ENCODE measurements around the gene TSPAN32.
"Not testable (repeated sequence)": the region's sequence is repeated elsewhere in the genome, so short reads cannot be mapped to it uniquely, and the experiment has no call there.

The TSPAN32 gene

DNA sequence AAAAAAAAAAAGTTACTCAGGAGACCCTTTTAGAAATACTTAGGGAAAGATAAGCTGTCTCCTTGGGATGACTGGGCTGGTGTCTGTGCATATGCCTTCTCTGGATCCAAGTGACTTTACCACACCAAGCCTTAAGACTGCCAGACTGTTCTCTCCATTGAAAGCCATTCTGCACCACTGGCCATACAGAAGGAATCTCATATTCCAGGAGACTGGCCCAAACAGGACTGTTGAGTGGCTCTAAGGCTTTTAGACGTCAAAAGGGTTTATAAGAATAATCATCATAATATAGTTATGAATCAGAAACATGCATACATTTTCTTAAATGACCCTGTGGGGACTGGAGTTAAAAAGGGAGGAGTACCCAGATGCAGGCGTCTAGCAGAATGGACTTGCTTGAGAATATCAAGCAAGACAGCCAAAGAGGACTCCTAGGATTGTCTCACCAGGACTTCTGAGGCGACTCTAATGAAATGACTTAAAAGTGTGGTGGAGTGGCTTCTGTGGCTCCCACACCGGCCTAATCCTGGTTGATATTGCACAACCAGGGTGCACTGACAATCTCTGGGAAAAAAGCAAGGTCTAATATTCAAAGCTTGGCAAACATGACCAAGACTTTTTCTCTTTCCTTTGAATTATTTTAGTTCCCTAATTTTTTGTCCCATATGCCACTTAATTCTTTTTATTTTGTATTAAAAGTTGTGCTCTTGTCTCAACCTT is 31.8 kb downstream of the TSPAN32 start:
- DNase-seq (ENCODE audit: low read depth in 2 of 2): not testable (repeated sequence)

DNA sequence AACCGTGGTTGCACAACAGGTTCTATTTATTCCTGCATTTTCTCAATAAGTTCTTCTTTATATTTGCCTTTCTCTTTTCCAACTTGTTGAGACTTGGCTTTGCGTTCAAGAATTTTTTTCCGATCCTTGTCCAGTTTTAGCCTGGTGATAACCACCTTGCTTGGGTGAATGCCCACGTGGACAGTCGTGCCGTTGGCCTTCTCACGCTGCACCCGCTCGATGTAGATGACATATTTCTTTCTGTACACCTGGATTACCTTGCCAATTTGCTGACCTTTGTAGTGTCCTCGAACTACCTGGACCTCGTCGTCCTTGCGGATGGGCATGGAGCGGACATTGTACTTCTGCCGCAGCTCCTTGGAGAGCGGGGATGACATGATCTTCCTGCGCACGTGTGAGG is 33.5 kb downstream of the TSPAN32 start:
- DNase-seq (ENCODE audit: low read depth in 2 of 2): not testable (repeated sequence)

DNA sequence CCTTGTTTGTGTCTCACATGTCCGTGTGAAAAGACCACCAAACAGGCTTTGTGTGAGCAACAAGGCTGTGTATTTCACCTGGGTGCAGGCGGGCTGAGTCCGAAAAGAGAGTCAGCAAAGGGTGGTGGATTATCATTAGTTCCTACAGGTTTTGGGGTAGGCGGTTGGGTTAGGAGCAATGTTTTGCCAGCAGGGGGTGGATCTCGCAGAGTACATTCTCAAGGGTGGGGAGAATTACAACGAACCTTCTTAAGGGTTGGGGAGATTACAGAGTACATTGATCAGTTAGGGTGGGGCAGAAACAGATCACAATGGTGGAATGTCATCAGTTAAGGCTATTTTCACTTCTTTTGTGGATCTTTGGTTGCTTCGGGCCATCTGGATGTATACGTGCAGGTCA is 36.9 kb downstream of the TSPAN32 start:
- not testable (repeated sequence) for DNase-seq (ENCODE audit: low read depth in 2 of 2)

DNA sequence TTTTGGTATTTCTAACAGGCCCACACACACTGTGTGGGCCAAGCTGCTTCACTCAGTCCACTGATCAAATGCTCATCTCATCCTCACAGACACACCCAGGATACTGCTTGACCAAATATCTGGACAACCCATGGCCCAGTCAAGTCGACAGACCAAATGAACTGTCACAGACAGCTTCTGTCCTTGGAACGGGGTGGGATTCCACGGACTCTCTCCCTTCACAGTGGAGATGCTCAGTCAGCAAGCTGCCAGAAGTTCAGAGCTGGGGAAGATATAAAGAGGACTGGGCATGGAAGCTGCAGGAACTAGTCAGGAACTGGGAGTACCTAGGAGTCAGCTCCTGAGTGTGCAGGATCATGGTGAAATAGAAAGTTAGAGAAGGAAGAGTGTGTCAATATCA is 40.7 kb downstream of the TSPAN32 start:
- no peak for DNase-seq (ENCODE audit: low read depth in 2 of 2)

DNA sequence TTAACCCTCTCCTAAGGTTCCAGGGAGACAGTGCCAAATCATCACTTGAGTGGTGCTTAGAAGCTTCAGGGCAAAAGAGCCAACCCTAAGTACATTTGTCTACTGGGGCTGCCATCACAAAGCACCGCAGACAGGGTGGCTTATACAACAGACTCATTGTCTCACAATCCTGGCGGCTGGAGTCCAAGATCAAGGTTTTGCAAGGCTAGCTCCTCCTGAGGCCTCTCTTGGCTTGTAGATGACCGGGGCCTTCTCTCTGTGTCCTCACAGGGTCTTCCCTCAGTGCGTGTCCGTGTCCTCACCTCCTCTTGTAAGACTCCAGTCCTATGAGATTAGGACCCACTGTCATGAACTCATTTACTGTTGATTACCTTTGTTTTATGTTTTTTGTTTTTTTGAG is 41.2 kb downstream of the TSPAN32 start:
- DNase-seq (ENCODE audit: low read depth in 2 of 2): no peak

DNA sequence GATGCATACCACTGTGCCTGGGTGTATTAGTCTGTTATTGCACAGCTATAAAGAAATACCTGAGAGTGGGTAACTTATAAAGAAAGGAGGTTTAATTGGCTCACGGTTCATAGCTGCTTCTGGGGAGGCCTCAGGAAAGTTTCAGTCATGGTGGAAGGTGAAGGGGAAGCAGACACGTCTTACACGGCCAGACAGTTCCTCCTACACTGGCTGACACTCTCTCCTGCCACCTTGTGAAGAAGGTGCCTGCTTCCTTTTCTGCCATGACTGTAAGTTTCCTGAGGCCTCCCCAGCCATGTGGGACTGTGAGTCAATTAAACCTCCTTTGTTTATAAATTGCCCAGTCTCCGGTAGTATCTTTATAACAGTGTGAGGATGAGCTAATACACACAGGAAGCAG is 41.7 kb downstream of the TSPAN32 start:
- DNase-seq (ENCODE audit: low read depth in 2 of 2): no peak

DNA sequence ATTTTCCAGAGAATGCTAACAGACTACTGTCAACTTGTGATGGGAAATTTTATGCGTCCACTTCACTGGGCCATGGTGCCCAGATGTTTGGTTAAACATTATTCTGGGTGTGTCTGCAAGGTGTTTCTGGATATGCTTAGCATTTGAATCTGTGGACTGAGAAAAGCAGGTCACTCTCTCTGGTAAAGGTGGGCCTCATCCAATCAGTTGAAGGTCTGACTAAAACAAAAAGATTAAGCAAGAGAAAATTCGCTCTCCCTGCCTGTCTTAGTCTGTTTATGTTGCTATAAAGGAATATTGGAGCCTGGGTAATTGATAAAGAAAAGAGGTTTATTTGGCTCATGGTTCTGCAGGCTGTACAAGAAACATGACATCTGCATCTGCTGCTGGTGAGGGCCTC is 43.2 kb downstream of the TSPAN32 start:
- DNase-seq (ENCODE audit: low read depth in 2 of 2): no peak

DNA sequence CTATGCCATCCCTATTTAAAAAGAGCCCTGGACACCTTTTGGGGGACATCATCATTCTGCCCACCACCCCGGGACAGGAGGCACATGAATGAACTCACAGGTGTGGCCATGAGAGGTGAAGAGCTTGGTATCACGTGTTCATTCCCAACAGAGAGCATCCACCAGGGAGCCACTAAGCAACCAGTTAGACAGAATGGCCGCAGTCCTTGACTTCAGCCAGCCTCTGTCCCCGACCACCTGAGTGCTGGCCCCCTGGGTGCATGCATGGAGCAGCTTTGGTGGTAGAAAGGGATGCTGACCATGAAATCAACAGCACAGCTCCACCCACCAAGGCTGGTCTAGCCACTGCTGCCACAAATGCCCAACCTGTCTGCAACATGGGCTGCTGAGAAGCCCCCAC is 44.2 kb downstream of the TSPAN32 start:
- no peak for DNase-seq (ENCODE audit: low read depth in 2 of 2)

DNA sequence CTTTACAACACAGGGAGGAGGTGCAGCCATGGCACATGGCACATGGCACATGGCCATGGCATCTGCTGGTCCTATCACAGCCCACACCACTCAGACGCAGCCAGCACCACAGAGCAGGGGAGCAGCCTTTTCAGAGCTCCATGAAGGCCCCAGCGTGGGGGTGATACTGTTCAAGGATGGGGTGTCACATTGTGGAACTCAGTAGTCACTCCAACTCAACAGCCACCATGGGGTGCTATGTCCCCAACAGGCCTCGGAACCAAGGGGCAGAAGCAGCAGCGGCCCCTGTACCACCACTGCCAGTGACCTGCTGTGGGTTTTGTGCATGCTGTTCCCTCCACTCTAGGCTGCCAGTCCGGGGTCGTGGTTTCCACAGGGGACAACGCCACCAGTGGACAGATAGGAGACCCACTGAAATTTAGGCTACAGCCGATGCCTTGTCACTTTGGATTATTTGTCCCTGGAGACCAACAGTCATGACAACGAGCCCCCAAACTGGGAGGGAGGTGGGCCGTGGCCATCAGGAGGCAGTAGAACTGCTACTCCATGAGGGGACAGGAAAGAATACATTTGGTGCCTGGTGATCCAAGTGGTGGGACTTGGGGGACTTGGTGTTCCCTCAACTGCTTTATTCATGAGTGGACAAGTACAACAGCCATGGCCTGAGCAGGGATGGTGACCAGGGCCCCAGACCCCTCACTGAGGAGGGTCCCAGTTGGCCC is 44.9 kb downstream of the TSPAN32 start:
- DNase-seq (ENCODE audit: low read depth in 2 of 2): no peak

DNA sequence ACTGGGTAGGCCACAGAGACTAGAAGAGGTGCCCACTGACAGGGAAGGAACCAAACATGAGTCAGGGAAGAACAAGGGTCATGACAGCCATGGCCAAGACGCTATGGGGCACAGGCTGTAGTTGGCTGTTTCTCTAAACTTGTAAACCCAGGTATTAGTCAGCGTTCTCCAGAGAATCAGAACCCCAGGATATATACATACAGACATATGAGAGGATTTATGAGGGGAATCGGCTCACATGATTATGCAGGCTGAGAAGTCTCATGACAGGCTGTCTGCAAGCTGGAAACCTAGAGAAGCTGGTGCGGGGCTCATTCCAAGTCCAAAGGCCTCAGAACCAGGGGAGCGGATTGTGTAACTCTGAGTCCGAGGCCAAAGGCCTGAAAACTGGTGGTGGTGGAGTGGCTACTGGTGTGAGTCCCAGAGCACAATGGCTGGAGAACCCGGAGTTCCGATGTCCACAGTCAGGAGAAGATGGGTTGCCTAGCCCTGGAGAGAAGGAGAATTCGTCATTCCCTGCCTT is 45.6 kb downstream of the TSPAN32 start:
- no peak for DNase-seq (ENCODE audit: low read depth in 2 of 2)

DNA sequence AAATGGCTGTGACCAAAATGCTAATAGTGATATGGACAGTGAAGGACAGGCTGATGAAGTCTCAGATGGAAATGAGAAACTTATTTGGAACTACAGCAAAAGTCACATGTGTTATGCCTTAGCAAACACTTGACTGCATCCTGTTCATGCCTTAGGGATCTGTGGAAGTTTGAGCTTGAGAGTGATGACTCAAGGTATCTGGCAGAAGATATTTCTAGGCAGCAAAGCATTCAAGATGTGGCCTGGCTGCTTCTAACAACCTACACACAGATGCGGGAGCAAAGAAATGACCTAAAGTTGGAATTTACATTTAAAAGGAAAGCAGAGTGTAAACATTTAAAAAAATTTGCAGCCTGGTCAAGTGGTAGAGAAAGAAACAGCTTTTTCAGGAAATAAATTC is 47.2 kb downstream of the TSPAN32 start:
- DNase-seq (ENCODE audit: low read depth in 2 of 2): no peak

DNA sequence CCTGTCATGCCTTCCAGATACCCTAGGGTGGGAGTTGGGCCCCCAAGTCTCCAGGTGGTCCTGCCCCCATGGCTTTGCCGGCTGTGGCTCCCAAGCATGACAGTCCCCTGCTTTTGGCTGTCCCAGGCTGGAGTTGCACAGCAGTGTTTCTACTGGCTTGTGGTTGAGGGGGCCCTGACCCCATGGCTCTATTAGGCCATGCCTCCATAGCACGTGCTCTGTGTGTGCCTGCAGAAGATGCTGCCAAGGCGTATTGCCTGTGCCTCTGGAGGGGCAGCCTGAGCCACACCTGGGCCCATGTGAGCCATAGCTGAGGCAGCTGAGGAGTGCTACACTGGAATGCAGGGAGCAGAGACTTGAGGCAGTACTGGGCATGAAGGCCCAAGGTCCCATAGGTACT is 49.9 kb downstream of the TSPAN32 start:
- DNase-seq (ENCODE audit: low read depth in 2 of 2): no peak

DNA sequence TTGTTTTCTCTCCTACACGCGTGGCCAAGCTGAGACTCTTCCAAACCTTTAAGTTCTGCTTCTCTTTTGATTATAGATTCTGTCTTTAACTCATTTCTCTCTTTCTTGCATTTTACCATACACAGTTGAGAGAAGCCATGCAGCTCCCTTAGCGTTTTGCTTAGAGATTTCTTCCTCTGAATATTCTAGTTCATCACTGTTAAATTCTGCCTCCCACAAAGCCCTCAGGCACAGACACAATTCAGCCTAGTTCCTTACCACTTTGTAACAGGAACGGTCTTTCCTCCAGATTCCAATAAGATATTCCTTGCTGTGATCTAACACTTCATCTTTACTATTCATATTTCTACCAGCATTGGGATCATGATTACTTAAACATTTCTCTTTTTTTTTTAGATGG is 50.6 kb downstream of the TSPAN32 start:
- no peak for DNase-seq (ENCODE audit: low read depth in 2 of 2)

DNA sequence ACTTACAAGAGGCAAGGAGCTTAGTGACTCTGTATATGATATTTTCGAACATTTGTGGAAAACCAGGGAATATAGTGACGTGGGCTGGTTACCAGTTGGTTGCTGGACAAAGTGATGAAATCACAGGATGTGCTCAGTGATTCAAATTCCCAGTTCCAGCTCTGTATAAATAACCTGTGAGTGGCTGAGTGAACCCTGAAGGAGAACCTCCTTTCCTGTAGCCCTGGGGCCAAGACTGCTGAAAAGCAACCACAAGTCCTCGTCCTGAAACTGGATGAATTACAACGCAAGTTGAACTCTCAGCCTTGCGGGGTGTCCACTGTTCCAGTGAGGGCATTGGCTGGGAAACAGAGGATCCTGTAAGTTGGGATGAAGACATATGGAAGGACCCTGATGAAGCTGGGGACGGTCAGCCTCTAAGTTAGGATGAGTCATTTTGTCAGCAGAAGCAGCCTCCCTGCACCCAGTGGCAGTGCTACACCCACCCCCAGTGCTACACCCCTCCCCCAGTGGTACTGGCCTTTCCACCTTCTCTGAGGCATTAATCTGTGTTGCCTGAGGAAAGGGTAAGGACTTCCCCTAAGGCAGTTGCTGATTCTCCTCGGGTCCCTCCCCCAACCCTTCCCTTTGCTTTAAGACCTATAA is 53.3 kb downstream of the TSPAN32 start:
- DNase-seq (ENCODE audit: low read depth in 2 of 2): no peak

DNA sequence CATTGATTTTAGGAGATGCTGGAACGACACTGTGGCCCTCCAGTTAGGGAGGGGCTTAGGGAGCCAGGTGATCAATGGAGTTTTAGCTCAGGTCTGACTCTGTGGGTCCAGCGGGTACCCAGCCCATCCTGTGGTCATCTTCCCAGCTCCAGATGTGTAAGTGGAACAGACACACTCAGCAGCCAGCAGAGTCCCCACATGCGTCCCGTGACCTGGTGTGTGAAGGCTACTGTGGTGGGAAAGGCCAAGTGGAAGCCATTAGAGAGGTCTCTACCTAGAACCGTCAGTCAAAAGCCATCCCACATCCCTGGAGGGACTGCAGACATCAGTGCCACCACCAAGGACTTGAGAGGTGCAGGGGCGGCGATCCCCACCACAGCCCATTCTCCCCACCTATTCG is 55.4 kb downstream of the TSPAN32 start:
- no peak for DNase-seq (ENCODE audit: low read depth in 2 of 2)

DNA sequence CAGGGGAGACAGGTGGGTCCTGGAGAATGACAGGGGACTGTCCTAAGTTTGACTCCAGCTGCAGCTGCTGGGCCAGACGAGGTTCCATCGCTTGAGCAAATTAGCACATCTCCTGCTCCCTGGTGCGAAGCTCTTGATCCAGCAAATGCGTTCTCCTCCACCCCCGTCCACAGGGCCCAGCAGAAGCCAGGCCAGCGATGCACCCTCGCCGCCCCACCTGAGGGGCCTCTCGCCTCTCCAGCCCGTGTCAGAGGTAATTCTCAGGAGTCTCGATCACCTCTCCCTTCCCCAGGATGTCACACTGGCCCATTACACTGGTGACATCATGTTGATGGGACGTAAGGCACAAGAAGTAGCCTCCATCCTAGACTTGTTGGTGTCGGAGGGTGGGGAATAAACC is 55.8 kb downstream of the TSPAN32 start:
- not testable (repeated sequence) for DNase-seq (ENCODE audit: low read depth in 2 of 2)

DNA sequence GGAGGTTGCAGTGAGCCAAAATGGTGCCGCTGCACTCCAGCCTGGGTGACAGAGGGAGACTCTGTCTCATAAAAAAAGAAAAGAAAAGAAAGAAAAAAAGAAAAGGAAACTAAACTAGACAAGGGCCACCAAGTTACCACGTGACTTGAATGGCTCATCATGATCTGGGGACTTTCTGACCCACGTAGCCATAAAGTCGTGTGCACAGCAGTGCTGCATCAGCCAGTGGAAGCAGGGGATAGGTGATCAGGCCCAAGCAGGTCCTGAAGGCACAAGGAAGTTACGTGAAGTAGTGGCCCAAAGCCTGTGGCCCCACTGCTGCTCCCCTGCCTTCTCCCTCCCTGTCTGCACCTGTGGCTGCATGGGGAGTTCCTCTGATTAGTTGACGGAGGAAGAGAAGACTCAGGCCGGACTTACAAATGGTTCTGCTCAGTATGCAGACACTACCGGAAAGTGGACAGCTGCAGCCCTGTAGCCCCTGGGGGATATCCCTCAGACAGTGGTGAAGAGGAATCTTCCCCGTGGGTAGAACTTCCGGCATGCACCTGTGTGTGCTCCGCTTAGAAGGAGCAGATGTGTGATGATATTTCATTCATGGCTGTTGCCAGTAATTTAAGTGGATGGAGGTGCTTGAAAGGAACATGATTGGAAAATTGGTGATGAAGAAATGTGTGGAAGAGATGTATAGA is 57.1 kb downstream of the TSPAN32 start:
- DNase-seq (ENCODE audit: low read depth in 2 of 2): no peak

DNA sequence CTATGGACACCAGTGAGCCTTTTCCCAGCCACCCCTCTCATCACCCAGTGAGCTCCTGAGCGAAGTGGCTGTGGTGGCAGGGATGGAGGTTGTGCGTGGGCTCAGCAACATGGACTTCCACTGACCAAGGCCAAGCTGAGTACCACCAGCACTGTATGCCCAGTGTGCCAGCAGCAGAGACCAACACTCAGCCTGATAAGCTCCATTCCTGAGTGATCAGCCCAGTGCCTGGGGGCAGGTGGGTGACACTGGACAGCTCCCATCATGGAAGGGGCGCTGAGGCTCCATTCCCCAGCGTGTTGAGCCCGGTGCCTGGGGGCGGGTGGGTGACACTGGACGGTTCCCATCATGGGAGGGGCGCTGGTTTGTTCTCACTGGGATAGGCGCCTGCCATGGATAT is 57.7 kb downstream of the TSPAN32 start:
- no peak for DNase-seq (ENCODE audit: low read depth in 2 of 2)

DNA sequence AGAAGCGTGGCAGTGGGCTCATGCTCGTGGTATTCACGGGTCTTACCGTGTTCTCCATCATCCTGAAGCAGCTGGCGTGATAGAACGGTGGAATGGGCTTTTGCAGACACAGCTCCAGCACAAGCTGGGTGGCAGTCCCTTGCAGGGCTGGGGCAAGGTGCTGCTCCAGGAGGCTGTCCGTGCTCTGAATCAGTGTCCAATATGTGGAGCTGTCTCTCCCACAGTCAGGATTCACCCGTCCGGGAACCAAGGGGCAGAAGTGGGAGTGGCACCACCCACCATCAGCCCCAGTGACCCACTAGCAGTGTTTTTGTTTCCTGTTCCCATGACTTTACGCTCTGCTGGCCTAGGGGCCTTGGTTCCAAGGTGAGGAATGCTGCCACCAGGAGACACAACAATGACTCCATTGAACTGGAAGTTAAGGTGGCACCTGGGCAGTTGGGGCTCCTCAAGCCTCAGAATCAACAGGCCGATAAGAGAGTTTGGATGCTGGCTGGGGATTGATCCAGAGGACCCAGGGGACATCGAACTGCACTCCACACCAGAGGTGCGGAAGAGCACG is 58.3 kb downstream of the TSPAN32 start:
- no peak for DNase-seq (ENCODE audit: low read depth in 2 of 2)

DNA sequence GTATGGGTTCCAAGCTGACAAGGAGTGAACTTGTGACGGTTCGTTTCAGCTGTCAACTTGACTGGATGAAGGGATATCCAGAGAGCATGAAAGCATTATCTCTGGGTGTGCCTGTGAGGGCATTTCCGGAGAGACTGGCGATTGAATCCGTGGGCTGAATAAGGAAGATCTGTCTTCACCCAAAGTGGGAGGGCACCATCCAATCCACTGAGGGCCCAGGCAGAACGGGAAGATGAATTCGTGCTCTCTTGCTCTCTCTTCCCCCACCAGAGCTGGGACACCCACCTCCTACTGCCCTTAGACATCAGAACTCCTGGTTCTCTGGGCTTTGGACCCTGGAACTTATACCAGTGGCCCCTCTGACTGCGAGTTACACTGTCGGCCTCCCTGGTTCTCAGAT is 59.8 kb downstream of the TSPAN32 start:
- DNase-seq (ENCODE audit: low read depth in 2 of 2): no peak

DNA sequence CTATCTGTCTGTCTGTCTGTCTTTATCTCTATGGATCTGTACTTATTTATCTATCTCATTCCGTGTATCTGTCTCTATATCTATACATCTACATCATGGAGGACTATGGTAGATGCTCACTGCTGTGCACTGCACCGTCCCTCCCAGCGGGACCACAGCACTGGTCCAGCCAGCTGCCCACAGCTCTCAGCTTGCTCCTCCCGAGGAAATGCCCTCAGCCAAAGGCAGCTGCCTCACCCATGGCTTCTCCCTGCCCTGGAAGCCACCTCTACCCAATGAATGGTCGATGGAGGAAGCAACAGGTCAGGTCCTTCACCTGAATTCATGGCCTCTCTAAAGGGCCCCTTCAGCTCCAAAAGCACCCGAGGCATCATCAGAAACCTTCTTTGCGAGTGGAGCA is 60.6 kb downstream of the TSPAN32 start:
- DNase-seq (ENCODE audit: low read depth in 2 of 2): no peak

DNA sequence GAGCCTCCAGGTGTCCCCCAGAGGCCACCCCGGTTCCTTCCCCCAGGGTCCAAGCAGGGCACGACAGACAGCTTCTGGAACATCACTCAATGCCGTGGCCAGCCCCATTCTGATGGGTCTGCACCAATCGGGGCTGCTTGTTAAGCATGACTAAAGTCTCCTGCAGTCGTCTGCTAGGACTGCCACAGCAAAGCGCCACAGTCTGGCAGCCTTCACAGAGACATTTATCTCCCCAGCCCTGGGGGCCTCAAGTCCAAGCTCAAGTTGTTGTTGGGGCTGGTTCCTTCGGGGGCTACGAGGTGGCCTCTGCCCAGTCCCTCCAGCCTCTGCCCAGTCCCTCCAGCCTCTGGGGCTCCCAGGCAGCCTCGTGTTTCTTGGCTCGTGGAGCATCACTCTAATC is 61.3 kb downstream of the TSPAN32 start:
- no peak for DNase-seq (ENCODE audit: low read depth in 2 of 2)

Measured in stimulated activated CD8-positive, alpha-beta memory T cell treated with anti-CD3 and anti-CD28 coated beads, Interleukin-7, amount 100 ng/mL, for 1 hour (primary cell).